PC-9 (cell line): ENCODE data around the gene DNAAF3.

ENCODE experiments used
- EZH2 ChIP-seq: fragments of 200-600 bp; sonication (generic); IDR thresholded peaks from 2 replicates; pipeline ENCODE4 v1.8.0; 2017; ENCODE audit warnings: antibody characterized with exemption, low read depth
- TF ChIP-seq, protein P1 (sequence below): fragments of 200-600 bp; sonication (generic); conservative IDR thresholded peaks from 2 replicates; pipeline ENCODE4 v1.6.1; 2017; ENCODE audit warnings: mixed run types, antibody characterized with exemption, mild to moderate bottlenecking, moderate library complexity

DNA sequence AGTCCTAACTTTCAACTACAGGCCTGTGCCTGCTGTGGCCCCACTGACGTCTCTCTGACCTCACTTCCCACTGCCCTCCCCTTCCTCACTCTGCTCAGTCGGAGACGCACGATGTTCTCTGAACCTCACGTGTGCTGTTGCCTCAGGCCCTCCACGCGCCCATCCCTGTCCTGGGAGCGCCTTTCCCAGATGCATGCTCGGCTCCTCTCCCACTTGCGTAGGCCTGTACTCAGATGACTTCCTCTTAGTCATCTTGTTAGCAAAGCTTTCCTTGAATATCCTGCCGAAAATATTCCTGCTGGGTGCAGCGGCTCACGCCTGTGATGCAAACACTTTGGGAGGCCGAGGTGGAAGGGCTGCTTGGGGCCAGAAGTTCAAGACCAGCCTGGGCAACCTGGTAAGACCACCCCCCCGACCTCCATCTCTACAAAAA is 23.0 kb upstream of the DNAAF3 start:
- TF ChIP-seq, protein P1, sequence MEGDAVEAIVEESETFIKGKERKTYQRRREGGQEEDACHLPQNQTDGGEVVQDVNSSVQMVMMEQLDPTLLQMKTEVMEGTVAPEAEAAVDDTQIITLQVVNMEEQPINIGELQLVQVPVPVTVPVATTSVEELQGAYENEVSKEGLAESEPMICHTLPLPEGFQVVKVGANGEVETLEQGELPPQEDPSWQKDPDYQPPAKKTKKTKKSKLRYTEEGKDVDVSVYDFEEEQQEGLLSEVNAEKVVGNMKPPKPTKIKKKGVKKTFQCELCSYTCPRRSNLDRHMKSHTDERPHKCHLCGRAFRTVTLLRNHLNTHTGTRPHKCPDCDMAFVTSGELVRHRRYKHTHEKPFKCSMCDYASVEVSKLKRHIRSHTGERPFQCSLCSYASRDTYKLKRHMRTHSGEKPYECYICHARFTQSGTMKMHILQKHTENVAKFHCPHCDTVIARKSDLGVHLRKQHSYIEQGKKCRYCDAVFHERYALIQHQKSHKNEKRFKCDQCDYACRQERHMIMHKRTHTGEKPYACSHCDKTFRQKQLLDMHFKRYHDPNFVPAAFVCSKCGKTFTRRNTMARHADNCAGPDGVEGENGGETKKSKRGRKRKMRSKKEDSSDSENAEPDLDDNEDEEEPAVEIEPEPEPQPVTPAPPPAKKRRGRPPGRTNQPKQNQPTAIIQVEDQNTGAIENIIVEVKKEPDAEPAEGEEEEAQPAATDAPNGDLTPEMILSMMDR: no peak
- no peak for TF ChIP-seq EZH2
